SHP77 treated with DMSO at 0.1 percent for 48 hours (cell line): ENCODE results near the gene FNDC3A.
"Not testable (repeated sequence)": the region's sequence is repeated elsewhere in the genome, so short reads cannot be mapped to it uniquely, and the experiment has no call there.

ENCODE experiments used
- DNase-seq: peaks from one replicate; lab custom pipeline; 2025; lab: John Stamatoyannopoulos, UW

Gene FNDC3A

GRCh38 chr13:48977286-48977625 is 1.5 kb downstream of the FNDC3A start:
- DNase-seq = no peak

- DNase-seq = no peak
These were observed 2.3 kb downstream of the FNDC3A start for GRCh38 chr13:48977973-48978372.

- no peak for DNase-seq
These were observed 3.4 kb downstream of the FNDC3A start for GRCh38 chr13:48978942-48979601.

- no peak for DNase-seq
These were observed 4.2 kb downstream of the FNDC3A start for GRCh38 chr13:48979892-48980291.

GRCh38 chr13:48983331-48983730 is 7.6 kb downstream of the FNDC3A start:
- no peak for DNase-seq

GRCh38 chr13:48985756-48986155 is 10.0 kb downstream of the FNDC3A start:
- DNase-seq = no peak

GRCh38 chr13:48990900-48991299 is 15.2 kb downstream of the FNDC3A start:
- DNase-seq = no peak

GRCh38 chr13:48993150-48993549 is 17.4 kb downstream of the FNDC3A start:
- DNase-seq = no peak

- DNase-seq = no peak
These were observed 19.0 kb downstream of the FNDC3A start for GRCh38 chr13:48994706-48995105.

GRCh38 chr13:48998641-48999292 is 23.1 kb downstream of the FNDC3A start:
- DNase-seq = no peak

- DNase-seq = no peak
These were observed 24.5 kb downstream of the FNDC3A start for GRCh38 chr13:49000247-49000646.

- not testable (repeated sequence) for DNase-seq
These were observed 43.4 kb downstream of the FNDC3A start for GRCh38 chr13:49018986-49019635.

- DNase-seq = no peak
These were observed 44.6 kb downstream of the FNDC3A start for GRCh38 chr13:49020328-49020727.

- DNase-seq = no peak
These were observed 45.3 kb downstream of the FNDC3A start for GRCh38 chr13:49020940-49021553.

GRCh38 chr13:49021953-49022352 is 46.2 kb downstream of the FNDC3A start:
- DNase-seq = no peak

GRCh38 chr13:49022472-49023144 is 46.9 kb downstream of the FNDC3A start:
- DNase-seq = no peak

GRCh38 chr13:49023431-49023830 is 47.7 kb downstream of the FNDC3A start:
- DNase-seq = no peak

GRCh38 chr13:49026851-49027250 is 51.1 kb downstream of the FNDC3A start:
- no peak for DNase-seq

- no peak for DNase-seq
These were observed 53.9 kb downstream of the FNDC3A start for GRCh38 chr13:49029570-49029969.

GRCh38 chr13:49030213-49030612 is 54.5 kb downstream of the FNDC3A start:
- no peak for DNase-seq

GRCh38 chr13:49040872-49041271 is 65.2 kb downstream of the FNDC3A start:
- no peak for DNase-seq

GRCh38 chr13:49042476-49042875 is 66.8 kb downstream of the FNDC3A start:
- DNase-seq = no peak
